K562 (cell line): ENCODE measurements around the gene SUPT5H. TPM values are rescaled to one million over a fixed set of nuclear protein-coding genes. Genes with fewer than 3 reads are reported as not detected.

Experiments used
- DMBX1 ChIP-seq: fragments of 250-450 bp; sonication (Bioruptor Pico); IDR thresholded peaks from 2 replicates; pipeline ENCODE4 v1.8.0; 2022; ENCODE audit warnings: inconsistent platforms, mild to moderate bottlenecking, moderate library complexity, borderline replicate concordance
- FOSL1 ChIP-seq: fragments of 200-800 bp; sonication (Bioruptor generic); conservative IDR thresholded peaks from 2 replicates; pipeline ENCODE4 v1.6.1; 2016; ENCODE audit warnings: missing genetic modification characterization, missing compliant biosample characterization
- HDAC8 ChIP-seq: fragments of 450-650 bp; IDR thresholded peaks from 2 replicates; pipeline ENCODE4 v1.6.1; 2016; ENCODE audit warnings: mild to moderate bottlenecking, missing genetic modification characterization, moderate library complexity, missing compliant biosample characterization
- MBD2 ChIP-seq: sonication (generic); IDR thresholded peaks from 2 replicates; pipeline ENCODE4 v1.6.1; 2016; ENCODE audit warnings: low read depth, borderline replicate concordance
- MEF2D ChIP-seq: conservative IDR thresholded peaks from 2 replicates; pipeline ENCODE4 v1.6.1; 2016; ENCODE audit warnings: low read depth, missing genetic modification characterization, missing compliant biosample characterization
- MLX ChIP-seq, 2 experiments: fragments of 450-650 bp in 1 of 2; sonication (generic) in 1 of 2; formaldehyde crosslinking; conservative IDR thresholded peaks; 2 replicates each; pipeline versions ENCODE4 v1.4.0 to v1.8.1; 2020 to 2022; ENCODE audit warnings: mild to moderate bottlenecking in 1 of 2, missing genetic modification reagents in 1 of 2
- NFE2L1 ChIP-seq: fragments of 450-650 bp; IDR thresholded peaks from 2 replicates; pipeline ENCODE4 v1.6.1; 2016; ENCODE audit warnings: missing genetic modification characterization, low read depth, mild to moderate bottlenecking, missing compliant biosample characterization, moderate library complexity, borderline replicate concordance
- PPARD ChIP-seq: fragments of 250-450 bp; sonication (Bioruptor Pico); IDR thresholded peaks from 2 replicates; pipeline ENCODE4 v1.8.0; 2022; ENCODE audit warnings: inconsistent platforms, mild to moderate bottlenecking, moderate library complexity
- PURB ChIP-seq: sonication (generic); formaldehyde crosslinking; IDR thresholded peaks from 2 replicates; pipeline ENCODE4 v1.9.0; 2021; ENCODE audit warnings: low read depth, mild to moderate bottlenecking, missing genetic modification reagents
- RB1 ChIP-seq: fragments of 450-650 bp; IDR thresholded peaks from 2 replicates; pipeline ENCODE4 v1.6.1; 2017; ENCODE audit warnings: low read depth, mild to moderate bottlenecking
- RFX7 ChIP-seq: fragments of 250-450 bp; sonication (Bioruptor Pico); IDR thresholded peaks from 2 replicates; pipeline ENCODE4 v1.5.1; 2021; ENCODE audit warnings: mild to moderate bottlenecking
- SMAD4 ChIP-seq: fragments of 250-450 bp; sonication (Bioruptor Pico); conservative IDR thresholded peaks from 2 replicates; pipeline ENCODE4 v1.8.0; 2021; ENCODE audit warnings: inconsistent platforms, mild to moderate bottlenecking, moderate library complexity
- SUPT5H ChIP-seq: fragments of 450-650 bp; IDR thresholded peaks from 2 replicates; pipeline ENCODE4 v1.6.1; 2016
- TAF7 ChIP-seq: fragments of 450-650 bp; IDR thresholded peaks from 2 replicates; pipeline ENCODE4 v1.6.1; 2016; ENCODE audit warnings: missing genetic modification characterization, missing compliant biosample characterization
- TFAM ChIP-seq: fragments of 250-450 bp; sonication (Bioruptor Pico); conservative IDR thresholded peaks from 2 replicates; pipeline ENCODE4 v1.5.0; 2021; ENCODE audit warnings: mild to moderate bottlenecking, moderate library complexity
- USF1 ChIP-seq: sonication (generic); formaldehyde crosslinking; IDR thresholded peaks from 2 replicates; pipeline ENCODE4 v1.9.0; 2022; ENCODE audit warnings: mild to moderate bottlenecking, missing genetic modification reagents
- ZNF696 ChIP-seq: fragments of 250-450 bp; sonication (Bioruptor Pico); conservative IDR thresholded peaks from 2 replicates; pipeline ENCODE4 v1.4.0; 2020; ENCODE audit warnings: mild to moderate bottlenecking, moderate library complexity
- polyA plus RNA-seq, 8 experiments: library from polyadenylated mRNA; depleted of rRNA in 4 of 8; stranded (reverse) in 5 of 8; unstranded in 3 of 8; fragments of >200 nt; fragmentation: Nextera tagmentation in 2 of 8; fragmentation: Illumina TruSeq in 1 of 8; extraction: Ambion mirVana in 2 of 8; extraction: Trizol in 1 of 8; gene quantifications; 2 replicates each; pipeline versions ENCODE4 v1.2.1 to v1.2.3, GENCODE V29; 2011 to 2014; ENCODE audit warnings: inconsistent platforms in 1 of 8, missing spikeins in 1 of 8
- total RNA-seq, 7 experiments: library from RNA; depleted of rRNA in 6 of 7; stranded (reverse); fragments of >200 nt in 6 of 7; fragmentation: Illumina TruSeq in 2 of 7; extraction: Trizol in 2 of 7; gene quantifications; 2 replicates each; pipeline versions ENCODE4 v1.2.1 to v1.2.3, GENCODE V29; 2011 to 2021; ENCODE audit warnings: low replicate concordance in 1 of 7
- TF ChIP-seq, protein P1 (sequence below): fragments of 450-650 bp; IDR thresholded peaks from 2 replicates; pipeline ENCODE4 v1.6.1; 2016; ENCODE audit warnings: borderline replicate concordance
- TF ChIP-seq, protein P2 (sequence below): fragments of 450-650 bp; IDR thresholded peaks from 2 replicates; pipeline ENCODE4 v1.7.1; 2018; ENCODE audit warnings: mild to moderate bottlenecking, low read depth; ENCODE audit not compliant: partially characterized antibody
- TF ChIP-seq, protein P3 (sequence below): fragments of 450-650 bp; IDR thresholded peaks from 2 replicates; pipeline ENCODE4 v1.6.1; 2016; ENCODE audit warnings: antibody characterized with exemption

SUPT5H gene
- total and polyA plus RNA-seq, 9 of the 15 experiments (the other 6 are each of a cell fraction or from before 2014, with no cell fraction given), result 13.3 to 85.9 (median 35.9) TPM

DNA sequence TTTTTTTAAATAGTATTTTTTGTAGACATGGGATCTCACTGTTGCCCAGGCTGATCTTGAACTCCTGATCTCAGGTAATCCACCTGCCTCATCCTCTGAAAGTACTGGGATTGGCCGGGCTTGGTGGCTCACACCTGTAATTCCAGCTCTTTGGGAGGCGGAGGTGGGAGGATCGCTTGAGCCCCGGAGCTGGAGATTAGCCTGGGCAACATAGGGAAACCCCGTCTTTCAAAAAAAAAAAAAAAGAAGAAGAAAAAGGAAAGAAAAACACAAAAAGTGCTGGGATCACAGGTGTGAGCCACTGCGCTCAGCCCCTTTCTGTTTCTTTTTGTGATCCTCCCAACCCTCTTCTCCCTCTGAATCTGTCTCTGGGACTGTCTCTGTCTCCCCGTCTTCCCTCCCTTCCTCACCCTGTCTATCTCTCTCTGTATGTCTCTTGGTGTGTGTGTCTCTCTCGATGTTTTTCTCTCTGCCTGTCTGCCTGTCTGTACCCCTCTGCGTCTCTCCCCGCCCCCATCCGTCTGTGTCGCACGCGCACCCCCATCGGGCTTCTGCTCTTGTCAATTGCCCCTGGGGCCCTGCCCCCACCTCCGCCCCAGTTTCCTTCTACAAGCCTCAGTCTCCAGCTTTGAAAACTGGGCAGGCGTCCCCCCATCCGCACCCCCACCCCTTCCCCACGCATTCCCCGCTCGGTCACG lies 39.3 kb upstream of the SUPT5H start (continued):
- TF ChIP-seq MLX (CRISPR knock-in tag; conservative IDR thresholded peaks at IDR 0.05) (no peak), ZNF696 (CRISPR knock-in tag) (no peak), FOSL1 (no peak), RFX7 (CRISPR knock-in tag) (no peak), TFAM (CRISPR knock-in tag) (no peak), TAF7 (tag) (no peak), USF1 (CRISPR knock-in tag) (no peak), DMBX1 (no peak), NFE2L1 (tag) (no peak), MBD2 (no peak), RB1 (no peak), PPARD (CRISPR knock-in tag) (no peak), HDAC8 (tag) (no peak), MEF2D (no peak), SUPT5H (no peak), SMAD4 (CRISPR knock-in tag) (peak; percentile 51), PURB (CRISPR knock-in tag) (no peak)
- TF ChIP-seq, protein P1, sequence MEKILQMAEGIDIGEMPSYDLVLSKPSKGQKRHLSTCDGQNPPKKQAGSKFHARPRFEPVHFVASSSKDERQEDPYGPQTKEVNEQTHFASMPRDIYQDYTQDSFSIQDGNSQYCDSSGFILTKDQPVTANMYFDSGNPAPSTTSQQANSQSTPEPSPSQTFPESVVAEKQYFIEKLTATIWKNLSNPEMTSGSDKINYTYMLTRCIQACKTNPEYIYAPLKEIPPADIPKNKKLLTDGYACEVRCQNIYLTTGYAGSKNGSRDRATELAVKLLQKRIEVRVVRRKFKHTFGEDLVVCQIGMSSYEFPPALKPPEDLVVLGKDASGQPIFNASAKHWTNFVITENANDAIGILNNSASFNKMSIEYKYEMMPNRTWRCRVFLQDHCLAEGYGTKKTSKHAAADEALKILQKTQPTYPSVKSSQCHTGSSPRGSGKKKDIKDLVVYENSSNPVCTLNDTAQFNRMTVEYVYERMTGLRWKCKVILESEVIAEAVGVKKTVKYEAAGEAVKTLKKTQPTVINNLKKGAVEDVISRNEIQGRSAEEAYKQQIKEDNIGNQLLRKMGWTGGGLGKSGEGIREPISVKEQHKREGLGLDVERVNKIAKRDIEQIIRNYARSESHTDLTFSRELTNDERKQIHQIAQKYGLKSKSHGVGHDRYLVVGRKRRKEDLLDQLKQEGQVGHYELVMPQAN, result peak; percentile 61
- TF ChIP-seq, protein P2, sequence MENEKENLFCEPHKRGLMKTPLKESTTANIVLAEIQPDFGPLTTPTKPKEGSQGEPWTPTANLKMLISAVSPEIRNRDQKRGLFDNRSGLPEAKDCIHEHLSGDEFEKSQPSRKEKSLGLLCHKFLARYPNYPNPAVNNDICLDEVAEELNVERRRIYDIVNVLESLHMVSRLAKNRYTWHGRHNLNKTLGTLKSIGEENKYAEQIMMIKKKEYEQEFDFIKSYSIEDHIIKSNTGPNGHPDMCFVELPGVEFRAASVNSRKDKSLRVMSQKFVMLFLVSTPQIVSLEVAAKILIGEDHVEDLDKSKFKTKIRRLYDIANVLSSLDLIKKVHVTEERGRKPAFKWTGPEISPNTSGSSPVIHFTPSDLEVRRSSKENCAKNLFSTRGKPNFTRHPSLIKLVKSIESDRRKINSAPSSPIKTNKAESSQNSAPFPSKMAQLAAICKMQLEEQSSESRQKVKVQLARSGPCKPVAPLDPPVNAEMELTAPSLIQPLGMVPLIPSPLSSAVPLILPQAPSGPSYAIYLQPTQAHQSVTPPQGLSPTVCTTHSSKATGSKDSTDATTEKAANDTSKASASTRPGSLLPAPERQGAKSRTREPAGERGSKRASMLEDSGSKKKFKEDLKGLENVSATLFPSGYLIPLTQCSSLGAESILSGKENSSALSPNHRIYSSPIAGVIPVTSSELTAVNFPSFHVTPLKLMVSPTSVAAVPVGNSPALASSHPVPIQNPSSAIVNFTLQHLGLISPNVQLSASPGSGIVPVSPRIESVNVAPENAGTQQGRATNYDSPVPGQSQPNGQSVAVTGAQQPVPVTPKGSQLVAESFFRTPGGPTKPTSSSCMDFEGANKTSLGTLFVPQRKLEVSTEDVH, result no peak
- TF ChIP-seq, protein P3, sequence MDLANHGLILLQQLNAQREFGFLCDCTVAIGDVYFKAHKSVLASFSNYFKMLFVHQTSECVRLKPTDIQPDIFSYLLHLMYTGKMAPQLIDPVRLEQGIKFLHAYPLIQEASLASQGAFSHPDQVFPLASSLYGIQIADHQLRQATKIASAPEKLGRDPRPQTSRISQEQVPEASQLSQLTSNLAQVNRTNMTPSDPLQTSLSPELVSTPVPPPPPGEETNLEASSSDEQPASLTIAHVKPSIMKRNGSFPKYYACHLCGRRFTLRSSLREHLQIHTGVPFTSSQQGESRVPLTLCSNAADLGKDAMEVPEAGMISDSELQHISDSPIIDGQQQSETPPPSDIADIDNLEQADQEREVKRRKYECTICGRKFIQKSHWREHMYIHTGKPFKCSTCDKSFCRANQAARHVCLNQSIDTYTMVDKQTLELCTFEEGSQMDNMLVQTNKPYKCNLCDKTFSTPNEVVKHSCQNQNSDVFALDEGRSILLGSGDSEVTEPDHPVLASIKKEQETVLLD, result peak; percentile 68; the same call in 1 of the 2 replicates
